ENCODE results near the gene HOXD10.

DNA sequence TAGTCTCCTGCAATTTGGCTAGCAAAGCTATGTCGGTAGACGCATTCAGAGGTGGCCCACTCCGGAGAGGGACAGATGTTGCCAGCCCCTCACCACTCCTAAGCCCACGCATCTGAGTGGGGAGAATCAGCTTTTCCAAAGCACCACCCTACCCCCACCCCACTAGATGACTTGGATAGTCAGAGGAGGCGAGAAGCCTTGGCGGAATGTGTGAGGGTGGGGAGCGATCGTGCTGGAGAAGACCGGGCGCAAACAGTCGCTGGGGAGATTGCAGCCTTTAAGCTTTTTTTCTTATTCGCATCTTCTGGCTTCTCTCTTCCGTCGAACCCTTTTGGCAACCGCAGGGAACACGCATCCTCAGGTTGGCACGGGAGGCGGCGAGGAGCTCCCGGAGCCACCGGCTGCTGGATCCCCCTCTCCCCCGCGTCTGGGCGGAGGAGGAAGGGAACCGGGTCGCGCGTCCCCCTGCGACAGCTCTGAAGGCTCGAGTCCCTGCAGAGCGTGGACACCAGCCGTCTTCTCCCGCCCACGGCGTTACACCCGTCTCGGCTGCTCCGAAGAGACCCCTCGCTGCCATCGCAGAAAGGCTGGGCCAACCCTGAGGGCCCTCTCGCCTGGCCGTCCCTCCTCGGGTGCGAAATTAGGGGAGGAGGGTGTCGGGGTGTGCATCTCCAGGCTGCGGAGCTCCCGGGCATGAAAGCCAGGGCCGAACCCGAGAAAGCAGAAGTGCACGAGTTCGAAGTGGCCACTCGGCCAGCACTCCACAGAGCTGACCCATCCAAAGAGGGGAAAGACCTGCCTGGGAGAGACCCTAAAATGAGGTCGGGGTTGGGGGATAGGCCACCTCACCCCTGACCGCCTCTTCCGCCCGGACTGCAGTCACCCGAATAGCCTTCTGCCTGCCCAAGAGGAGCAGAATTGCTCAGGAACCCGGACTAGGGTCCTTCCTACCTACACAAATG, 45.0 kb upstream of the HOXD10 start:
- TF ChIP-seq, protein P1, sequence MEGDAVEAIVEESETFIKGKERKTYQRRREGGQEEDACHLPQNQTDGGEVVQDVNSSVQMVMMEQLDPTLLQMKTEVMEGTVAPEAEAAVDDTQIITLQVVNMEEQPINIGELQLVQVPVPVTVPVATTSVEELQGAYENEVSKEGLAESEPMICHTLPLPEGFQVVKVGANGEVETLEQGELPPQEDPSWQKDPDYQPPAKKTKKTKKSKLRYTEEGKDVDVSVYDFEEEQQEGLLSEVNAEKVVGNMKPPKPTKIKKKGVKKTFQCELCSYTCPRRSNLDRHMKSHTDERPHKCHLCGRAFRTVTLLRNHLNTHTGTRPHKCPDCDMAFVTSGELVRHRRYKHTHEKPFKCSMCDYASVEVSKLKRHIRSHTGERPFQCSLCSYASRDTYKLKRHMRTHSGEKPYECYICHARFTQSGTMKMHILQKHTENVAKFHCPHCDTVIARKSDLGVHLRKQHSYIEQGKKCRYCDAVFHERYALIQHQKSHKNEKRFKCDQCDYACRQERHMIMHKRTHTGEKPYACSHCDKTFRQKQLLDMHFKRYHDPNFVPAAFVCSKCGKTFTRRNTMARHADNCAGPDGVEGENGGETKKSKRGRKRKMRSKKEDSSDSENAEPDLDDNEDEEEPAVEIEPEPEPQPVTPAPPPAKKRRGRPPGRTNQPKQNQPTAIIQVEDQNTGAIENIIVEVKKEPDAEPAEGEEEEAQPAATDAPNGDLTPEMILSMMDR (IDR thresholded peaks at IDR 0.05; ENCODE audit: low read length), result no peak
- TF ChIP-seq EZH2phosphoT487 (IDR thresholded peaks at IDR 0.05; ENCODE audit: low read length) (no peak), EZH2 (optimal IDR thresholded peaks at IDR 0.05; ENCODE audit: low read depth, low read length) (no peak)
